ENCODE data around the gene MAX. TPM values are rescaled to one million over a fixed set of nuclear protein-coding genes. Genes with fewer than 3 reads are reported as not detected.
"Not testable (repeated sequence)": the region's sequence is repeated elsewhere in the genome, so short reads cannot be mapped to it uniquely, and the experiment has no call there.

The MAX gene
- total RNA-seq, 1 experiment from 2014 or later, result 21.3 TPM

GRCh38 chr14:65045709-65046108 is 56.6 kb downstream of the MAX start:
- no peak for DNase-seq (ENCODE audit: low read depth in 1 of 2, low spot score in 2 of 2)
- Histone ChIP-seq H3K36me3 (peaks cover 15% of the 10 kb centered on the region), H3K4me1 (replicated peaks) (no peaks in the 10 kb centered on the region), H3K4me3 (no peak overlapping the region), H3K27me3 (replicated peaks) (no peaks in the 10 kb centered on the region), H3K27ac (no peak overlapping the region), H3K9me3 (replicated peaks) (no peaks in the 10 kb centered on the region)

GRCh38 chr14:65045006-65045405 is 57.3 kb downstream of the MAX start:
- no peaks in the 10 kb centered on the region for H3K4me1 ChIP-seq (replicated peaks)
- H3K36me3 ChIP-seq, result peaks cover 15% of the 10 kb centered on the region
- H3K27me3 ChIP-seq (replicated peaks), result no peaks in the 10 kb centered on the region
- no peak for DNase-seq (ENCODE audit: low read depth in 1 of 2, low spot score in 2 of 2)
- no peaks in the 10 kb centered on the region for H3K9me3 ChIP-seq (replicated peaks)
- no peak overlapping the region for H3K27ac ChIP-seq
- no peak overlapping the region for H3K4me3 ChIP-seq

DNA sequence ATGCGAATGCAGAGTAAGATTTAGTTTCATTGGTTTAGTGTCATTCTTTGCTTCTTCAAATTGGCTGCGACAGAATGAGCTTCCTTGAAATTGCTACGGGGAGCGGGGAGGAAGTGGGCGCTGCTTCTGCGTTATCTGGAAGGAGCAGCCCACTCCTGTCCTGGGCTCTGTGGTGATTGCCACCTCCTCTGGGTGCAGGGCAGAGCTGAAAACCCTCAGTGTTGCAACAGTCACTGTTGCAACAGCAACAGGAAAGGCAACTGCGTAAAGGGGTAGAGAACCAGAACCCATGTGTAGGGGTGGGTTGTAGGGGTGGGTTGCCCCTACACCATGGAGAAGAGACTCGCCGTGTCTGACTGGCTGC is 57.7 kb downstream of the MAX start:
- Histone ChIP-seq H3K36me3 (peaks cover 15% of the 10 kb centered on the region), H3K9me3 (replicated peaks) (no peaks in the 10 kb centered on the region), H3K4me3 (no peak overlapping the region), H3K27me3 (replicated peaks) (no peaks in the 10 kb centered on the region), H3K27ac (no peak overlapping the region), H3K4me1 (replicated peaks) (no peaks in the 10 kb centered on the region)
- DNase-seq (ENCODE audit: low read depth in 1 of 2, low spot score in 2 of 2), result no peak

DNA sequence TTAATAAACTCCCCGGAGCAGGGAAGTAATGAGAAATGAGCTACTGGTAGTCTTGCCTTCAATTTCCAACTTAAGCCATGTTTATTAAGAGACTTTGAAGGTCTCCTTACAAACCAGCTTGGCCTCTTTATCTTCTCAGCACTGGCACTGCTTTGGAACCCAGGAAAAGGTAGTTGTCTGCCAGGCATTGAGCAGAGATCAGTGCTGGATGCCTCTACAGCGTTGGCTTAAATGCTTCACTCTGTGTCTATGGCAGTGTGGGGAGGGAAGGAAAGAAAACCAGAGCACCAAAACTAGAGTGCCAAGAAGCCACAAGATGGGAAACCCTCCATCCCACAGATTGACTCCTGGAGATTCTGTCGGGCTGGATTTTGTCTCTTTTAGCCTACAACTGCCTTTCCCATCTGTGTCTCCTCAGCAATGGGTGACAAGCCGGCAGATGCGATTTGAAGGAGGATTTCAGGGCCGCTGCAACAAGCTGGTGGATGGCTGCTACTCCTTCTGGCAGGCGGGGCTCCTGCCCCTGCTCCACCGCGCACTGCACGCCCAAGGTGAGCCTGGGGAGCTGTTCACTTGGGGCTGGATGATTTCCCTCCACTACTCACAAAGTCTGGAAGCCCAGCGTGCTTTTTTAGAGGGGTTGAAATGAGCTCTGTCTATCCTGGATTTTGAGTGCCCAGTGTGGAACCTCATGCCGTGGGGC is 58.3 kb downstream of the MAX start:
- Histone ChIP-seq H3K4me1 (replicated peaks) (no peaks in the 10 kb centered on the region), H3K9me3 (replicated peaks) (no peaks in the 10 kb centered on the region), H3K4me3 (no peak overlapping the region), H3K27ac (no peak overlapping the region), H3K36me3 (peaks cover 15% of the 10 kb centered on the region), H3K27me3 (replicated peaks) (no peaks in the 10 kb centered on the region)
- peak in 1 of 2 experiments; percentile 22 for DNase-seq (ENCODE audit: low read depth in 1 of 2, low spot score in 2 of 2)

DNA sequence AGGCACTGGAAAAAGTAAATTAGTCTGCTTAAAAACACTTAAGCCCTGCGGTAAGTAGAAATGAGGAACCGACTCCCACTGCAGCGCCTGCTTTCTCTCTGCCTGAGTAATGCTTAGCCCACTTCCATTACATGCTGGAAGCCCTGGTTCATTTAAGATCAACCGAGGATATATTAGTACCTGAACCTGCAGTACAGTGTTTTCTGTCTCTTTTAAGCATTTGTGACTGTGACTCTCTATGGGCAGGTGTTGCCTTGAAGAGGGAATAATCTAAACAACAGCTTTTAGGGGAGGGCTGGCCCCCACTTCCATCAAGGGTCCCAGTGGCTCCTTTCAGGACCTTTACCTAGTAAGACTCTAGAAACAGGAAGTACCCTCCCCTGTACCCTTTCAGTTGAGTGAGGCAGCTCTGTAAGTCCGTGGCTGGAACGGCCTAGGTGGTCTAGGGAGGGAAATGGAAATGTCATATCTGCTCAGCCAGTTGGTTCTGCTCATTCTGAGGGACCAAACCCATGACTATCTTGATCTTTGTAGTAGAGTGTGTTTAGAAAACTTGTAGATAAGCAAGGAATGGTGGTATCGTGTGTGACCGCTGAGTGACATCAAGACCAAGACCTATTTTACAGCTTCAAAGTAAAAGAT is 59.5 kb downstream of the MAX start:
- Histone ChIP-seq H3K4me3 (no peak overlapping the region), H3K27me3 (replicated peaks) (no peaks in the 10 kb centered on the region), H3K9me3 (replicated peaks) (no peaks in the 10 kb centered on the region), H3K27ac (no peak overlapping the region), H3K36me3 (peaks cover 15% of the 10 kb centered on the region), H3K4me1 (replicated peaks) (no peaks in the 10 kb centered on the region)
- DNase-seq (ENCODE audit: low read depth in 1 of 2, low spot score in 2 of 2), result no peak

GRCh38 chr14:65042296-65042695 is 60.0 kb downstream of the MAX start:
- Histone ChIP-seq H3K4me3 (no peak overlapping the region), H3K4me1 (replicated peaks) (no peaks in the 10 kb centered on the region), H3K27ac (no peak overlapping the region), H3K9me3 (replicated peaks) (no peaks in the 10 kb centered on the region), H3K27me3 (replicated peaks) (no peaks in the 10 kb centered on the region), H3K36me3 (peaks cover 15% of the 10 kb centered on the region)
- no peak for DNase-seq (ENCODE audit: low read depth in 1 of 2, low spot score in 2 of 2)

- DNase-seq (ENCODE audit: low read depth in 1 of 2, low spot score in 2 of 2), result no peak
- Histone ChIP-seq H3K4me3 (no peak overlapping the region), H3K36me3 (peaks cover 15% of the 10 kb centered on the region), H3K4me1 (replicated peaks) (no peaks in the 10 kb centered on the region), H3K27ac (no peak overlapping the region), H3K27me3 (replicated peaks) (no peaks in the 10 kb centered on the region), H3K9me3 (replicated peaks) (no peaks in the 10 kb centered on the region)
Observed at GRCh38 chr14:65041434-65041915, 60.8 kb downstream of the MAX start.

- Histone ChIP-seq H3K4me1 (replicated peaks) (no peaks in the 10 kb centered on the region), H3K36me3 (peaks cover 15% of the 10 kb centered on the region)
- DNase-seq (ENCODE audit: low read depth in 1 of 2, low spot score in 2 of 2), result no peak
Observed at GRCh38 chr14:65040666-65041433, 61.5 kb downstream of the MAX start.

DNA sequence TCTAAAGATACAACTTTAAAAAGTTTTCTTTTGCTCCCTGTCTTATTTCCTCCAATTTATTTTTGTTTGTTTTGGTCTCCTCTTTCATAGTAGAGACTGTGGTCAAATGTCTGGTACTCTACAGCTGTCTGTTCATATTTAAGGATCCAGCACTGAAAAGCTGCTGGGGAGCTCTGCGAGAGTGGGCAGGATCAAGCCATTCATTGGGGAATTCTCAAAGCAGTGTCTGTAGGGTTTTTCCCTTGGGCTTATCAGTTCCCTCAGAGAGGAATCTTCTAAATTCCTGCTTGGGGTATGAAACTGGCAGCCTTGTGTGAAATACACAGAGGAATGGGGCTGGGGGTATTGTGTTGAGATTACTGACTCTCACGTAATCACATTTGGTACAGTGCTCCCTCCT is 63.4 kb downstream of the MAX start:
- H3K27me3 ChIP-seq (replicated peaks), result no peaks in the 10 kb centered on the region
- H3K4me3 ChIP-seq, result no peak overlapping the region
- H3K9me3 ChIP-seq (replicated peaks), result no peaks in the 10 kb centered on the region
- DNase-seq (ENCODE audit: low read depth in 1 of 2, low spot score in 2 of 2), result no peak
- H3K36me3 ChIP-seq, result peaks cover 18% of the 10 kb centered on the region
- H3K4me1 ChIP-seq (replicated peaks), result no peaks in the 10 kb centered on the region
- no peak overlapping the region for H3K27ac ChIP-seq

More at GRCh38 chr14:65040666-65041433, 61.5 kb downstream of the MAX start:
- Histone ChIP-seq H3K9me3 (replicated peaks) (no peaks in the 10 kb centered on the region), H3K4me3 (no peak overlapping the region), H3K27ac (no peak overlapping the region), H3K27me3 (replicated peaks) (no peaks in the 10 kb centered on the region)

DNA sequence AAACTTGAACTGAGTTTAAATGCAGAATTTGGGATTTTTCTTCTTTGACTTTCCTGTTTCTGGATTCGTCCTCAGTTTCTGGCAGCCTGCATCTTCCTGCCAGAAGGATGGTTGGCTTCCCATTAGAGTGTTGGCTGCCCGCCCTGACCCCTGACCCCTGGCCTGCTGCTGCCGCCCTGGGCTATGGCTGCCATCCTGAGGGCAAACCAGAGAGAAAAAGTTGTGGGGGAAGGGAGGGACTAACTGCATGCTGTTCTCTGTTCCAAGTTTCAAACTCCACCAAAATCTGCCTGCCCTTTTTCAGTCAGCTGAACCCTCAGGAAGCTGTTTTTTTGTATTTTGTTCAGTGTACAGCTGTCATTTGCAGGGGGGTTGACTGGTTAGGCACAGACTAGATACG is 67.3 kb downstream of the MAX start:
- Histone ChIP-seq H3K9me3 (replicated peaks) (no peaks in the 10 kb centered on the region), H3K36me3 (0 out of 2 replicates have a peak, but pooled peaks cover 11% of the 10 kb centered on the region), H3K4me1 (replicated peaks) (no peaks in the 10 kb centered on the region), H3K4me3 (no peak overlapping the region), H3K27me3 (replicated peaks) (no peaks in the 10 kb centered on the region), H3K27ac (no peak overlapping the region)
- DNase-seq (ENCODE audit: low read depth in 1 of 2, low spot score in 2 of 2), result no peak

DNA sequence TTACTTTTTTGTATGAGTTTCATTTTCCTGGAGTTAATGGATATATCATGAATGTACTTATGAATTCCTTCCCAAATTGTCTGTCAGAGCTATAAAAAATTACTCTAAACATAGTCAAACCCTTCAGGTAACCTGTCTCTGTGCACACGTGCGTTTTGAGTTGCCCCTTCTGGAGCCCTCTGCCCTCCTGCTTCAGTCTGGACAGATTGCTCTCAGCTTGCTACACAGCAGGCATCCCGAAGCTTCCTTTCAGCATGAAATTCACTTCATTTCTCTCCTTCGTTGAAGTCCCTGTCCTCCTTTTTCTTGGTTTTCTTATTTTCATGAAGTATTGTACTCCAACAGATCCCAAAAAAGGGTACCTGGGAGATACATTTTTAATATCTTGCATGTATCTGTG is 68.3 kb downstream of the MAX start:
- no peaks in the 10 kb centered on the region for H3K27me3 ChIP-seq (replicated peaks)
- H3K27ac ChIP-seq, result no peak overlapping the region
- no peaks in the 10 kb centered on the region for H3K4me1 ChIP-seq (replicated peaks)
- 0 out of 2 replicates have a peak, but pooled peaks cover 13% of the 10 kb centered on the region for H3K36me3 ChIP-seq
- no peak overlapping the region for H3K4me3 ChIP-seq
- H3K9me3 ChIP-seq (replicated peaks), result no peaks in the 10 kb centered on the region
- no peak for DNase-seq (ENCODE audit: low read depth in 1 of 2, low spot score in 2 of 2)

GRCh38 chr14:65033181-65033580 is 69.1 kb downstream of the MAX start:
- Histone ChIP-seq H3K4me1 (replicated peaks) (no peaks in the 10 kb centered on the region), H3K36me3 (0 out of 2 replicates have a peak, but pooled peaks cover 13% of the 10 kb centered on the region)

GRCh38 chr14:65032319-65032718 is 70.0 kb downstream of the MAX start:
- Histone ChIP-seq H3K36me3 (0 out of 2 replicates have a peak, but pooled peaks cover 13% of the 10 kb centered on the region), H3K4me3 (no peak overlapping the region), H3K27ac (no peak overlapping the region), H3K27me3 (replicated peaks) (no peaks in the 10 kb centered on the region), H3K4me1 (replicated peaks) (no peaks in the 10 kb centered on the region), H3K9me3 (replicated peaks) (no peaks in the 10 kb centered on the region)
- no peak for DNase-seq (ENCODE audit: low read depth in 1 of 2, low spot score in 2 of 2)

More at GRCh38 chr14:65033181-65033580, 69.1 kb downstream of the MAX start:
- no peak overlapping the region for H3K4me3 ChIP-seq
- no peak for DNase-seq (ENCODE audit: low read depth in 1 of 2, low spot score in 2 of 2)
- H3K27ac ChIP-seq, result no peak overlapping the region
- no peaks in the 10 kb centered on the region for H3K27me3 ChIP-seq (replicated peaks)
- no peaks in the 10 kb centered on the region for H3K9me3 ChIP-seq (replicated peaks)

GRCh38 chr14:65031321-65031720 is 71.0 kb downstream of the MAX start:
- not testable (repeated sequence) for H3K4me1 ChIP-seq (replicated peaks); H3K27ac ChIP-seq; DNase-seq (ENCODE audit: low read depth in 1 of 2, low spot score in 2 of 2); H3K27me3 ChIP-seq (replicated peaks); H3K4me3 ChIP-seq; H3K9me3 ChIP-seq (replicated peaks)
- H3K36me3 ChIP-seq, result 0 out of 2 replicates have a peak, but pooled peaks cover 13% of the 10 kb centered on the region
